Astrocyte (in vitro differentiated cells and primary cell): ENCODE data around the gene CNMD.

Experiments used
- CTCF ChIP-seq: IDR thresholded peaks from 2 replicates; pipeline ENCODE4 v1.5.1; 2011; ENCODE audit warnings: low read depth, mild to moderate bottlenecking, inconsistent platforms, low read length, moderate library complexity; ENCODE audit not compliant: insufficient read depth
- EZH2 ChIP-seq: IDR thresholded peaks from 2 replicates; pipeline ENCODE4 v1.6.1; 2012; ENCODE audit warnings: mild to moderate bottlenecking, low read length, inconsistent platforms; ENCODE audit not compliant: insufficient read depth

GRCh38 chr13:52696566-52696965 is 43.1 kb downstream of the CNMD start:
- TF ChIP-seq EZH2, result no peak
- TF ChIP-seq CTCF, result no peak
